OCI-LY1 (cell line): ENCODE measurements around the gene SH3D21.

Experiments used
- H2AFZ ChIP-seq: fragments of 200-600 bp; sonication (generic), shearing (Covaris generic); 2 replicates; pipeline ENCODE4 v1.6.0; 2014; ENCODE audit warnings: antibody characterized with exemption, mild to moderate bottlenecking, low read length
- H3F3A ChIP-seq: fragments of 200-600 bp; sonication (generic), shearing (Covaris generic); 2 replicates; pipeline ENCODE4 v1.6.0; 2014; ENCODE audit warnings: mild to moderate bottlenecking, antibody characterized with exemption, low read length, moderate library complexity; ENCODE audit not compliant: insufficient read depth
- H3K27ac ChIP-seq: fragments of 200-600 bp; sonication (generic); 2 replicates; pipeline ENCODE4 v1.5.1; 2014; ENCODE audit warnings: low read length, mixed run types, mild to moderate bottlenecking, low read depth; ENCODE audit not compliant: poor library complexity, severe bottlenecking
- H3K27me3 ChIP-seq: fragments of 200-600 bp; sonication (generic); 2 replicates; pipeline ENCODE4 v1.6.0; 2014; ENCODE audit warnings: antibody characterized with exemption, mild to moderate bottlenecking, low read length, moderate library complexity; ENCODE audit not compliant: insufficient read depth
- H3K36me3 ChIP-seq: fragments of 200-600 bp; sonication (generic); 2 replicates; pipeline ENCODE4 v1.6.1; 2014; ENCODE audit warnings: mild to moderate bottlenecking, antibody characterized with exemption, low read length, moderate library complexity, mixed read lengths; ENCODE audit not compliant: insufficient read depth
- H3K4me1 ChIP-seq: fragments of 200-600 bp; sonication (generic); 2 replicates; pipeline ENCODE4 v1.5.1; 2014; ENCODE audit warnings: mild to moderate bottlenecking, low read length, moderate library complexity; ENCODE audit not compliant: insufficient read depth, severe bottlenecking
- H3K4me2 ChIP-seq: fragments of 200-600 bp; sonication (generic), shearing (Covaris generic); 2 replicates; pipeline ENCODE4 v1.6.1; 2014; ENCODE audit warnings: low read length
- H3K4me3 ChIP-seq: fragments of 200-600 bp; sonication (generic); 2 replicates; pipeline ENCODE4 v1.5.1; 2014; ENCODE audit warnings: low read length, low read depth, mild to moderate bottlenecking, mixed read lengths; ENCODE audit not compliant: poor library complexity, severe bottlenecking
- H3K79me2 ChIP-seq: fragments of 200-600 bp; shearing (Covaris generic); 2 replicates; pipeline ENCODE4 v1.6.1; 2016; ENCODE audit warnings: mixed run types, low read length, mixed read lengths; ENCODE audit not compliant: insufficient read depth
- H3K9ac ChIP-seq: fragments of 200-600 bp; sonication (generic), shearing (Covaris generic); 2 replicates; pipeline ENCODE4 v1.6.1; 2014; ENCODE audit warnings: mild to moderate bottlenecking, low read length, mixed read lengths
- H3K9me2 ChIP-seq: fragments of 200-600 bp; sonication (generic), shearing (Covaris generic); 2 replicates; pipeline ENCODE4 v1.6.1; 2014; ENCODE audit warnings: low read depth, mild to moderate bottlenecking, low read length, mixed read lengths
- H3K9me3 ChIP-seq: fragments of 200-600 bp; shearing (Covaris generic); 2 replicates; pipeline ENCODE4 v1.6.1; 2014; ENCODE audit warnings: low read length, mixed read lengths
- H4K20me1 ChIP-seq: fragments of 200-600 bp; sonication (generic), shearing (Covaris generic); 2 replicates; pipeline ENCODE4 v1.6.0; 2016; ENCODE audit warnings: mild to moderate bottlenecking, low read length; ENCODE audit not compliant: insufficient read depth
- CTCF ChIP-seq: fragments of 200-600 bp; sonication (generic), shearing (Covaris generic); IDR thresholded peaks from 2 replicates; pipeline ENCODE4 v1.5.1; 2017; ENCODE audit warnings: mild to moderate bottlenecking, antibody characterized with exemption, low read length, moderate library complexity, mixed read lengths
- EZH2 ChIP-seq: fragments of 200-600 bp; sonication (generic), shearing (Covaris generic); IDR thresholded peaks from 2 replicates; pipeline ENCODE4 v1.8.0; 2017; ENCODE audit warnings: borderline replicate concordance, mixed run types, mild to moderate bottlenecking, antibody characterized with exemption, low read length, moderate library complexity, mixed read lengths

The SH3D21 gene

GRCh38 chr1:36284517-36284916 is 21.7 kb upstream of the SH3D21 start:
- Histone ChIP-seq H3K79me2 (peaks cover 10% of the 10 kb centered on the region), H3K4me1 (peaks cover 8% of the 10 kb centered on the region), H2AFZ (no peak overlapping the region), H4K20me1 (no peaks in the 10 kb centered on the region), H3K4me3 (no peak overlapping the region), H3K9me2 (no peaks in the 10 kb centered on the region), H3K9me3 (no peaks in the 10 kb centered on the region), H3K27ac (no peak overlapping the region), H3F3A (peaks cover 21% of the 10 kb centered on the region), H3K27me3 (no peaks in the 10 kb centered on the region), H3K36me3 (peaks cover 85% of the 10 kb centered on the region), H3K9ac (no peak overlapping the region), H3K4me2 (no peak overlapping the region)
- TF ChIP-seq CTCF (no peak), EZH2 (no peak)

GRCh38 chr1:36285443-36286101 is 20.6 kb upstream of the SH3D21 start:
- Histone ChIP-seq H3K36me3 (peaks cover 90% of the 10 kb centered on the region), H3K27ac (no peak overlapping the region), H3K9ac (no peak overlapping the region), H3K4me2 (no peak overlapping the region), H4K20me1 (no peaks in the 10 kb centered on the region), H3K9me2 (no peaks in the 10 kb centered on the region), H3K4me1 (peaks cover 8% of the 10 kb centered on the region), H2AFZ (no peak overlapping the region), H3K4me3 (no peak overlapping the region), H3K9me3 (no peaks in the 10 kb centered on the region), H3K27me3 (no peaks in the 10 kb centered on the region), H3F3A (peaks cover 21% of the 10 kb centered on the region), H3K79me2 (0 out of 2 replicates have a peak, but pooled peaks cover 8% of the 10 kb centered on the region)
- TF ChIP-seq CTCF (peak; percentile 89), EZH2 (no peak)

- H2AFZ ChIP-seq = no peak overlapping the region
- no peak overlapping the region for H3K27ac ChIP-seq
- H3K9me2 ChIP-seq = no peaks in the 10 kb centered on the region
- peaks cover 96% of the 10 kb centered on the region for H3K36me3 ChIP-seq
- TF ChIP-seq CTCF (no peak), EZH2 (no peak)
- H3K4me2 ChIP-seq = no peak overlapping the region
- H3K9me3 ChIP-seq = no peaks in the 10 kb centered on the region
- peaks cover 21% of the 10 kb centered on the region for H3F3A ChIP-seq
- no peak overlapping the region for H3K9ac ChIP-seq
- H3K79me2 ChIP-seq = 0 out of 2 replicates have a peak, but pooled peaks cover 8% of the 10 kb centered on the region
- no peaks in the 10 kb centered on the region for H3K27me3 ChIP-seq
- H3K4me3 ChIP-seq = no peak overlapping the region
- no peaks in the 10 kb centered on the region for H4K20me1 ChIP-seq
- H3K4me1 ChIP-seq = peaks cover 8% of the 10 kb centered on the region
Observed at GRCh38 chr1:36286802-36287201, 19.4 kb upstream of the SH3D21 start.
